BE2C (cell line): ENCODE data around the gene LRPAP1.

ENCODE experiments used
- DNase-seq: peaks from one replicate; pipeline ENCODE4 v3.0.0-alpha.2; 2020
- H3K27me3 ChIP-seq: fragments of 250-450 bp; sonication (Bioruptor Pico); 2 replicates; pipeline ENCODE4 v1.5.1; 2020; ENCODE audit warnings: mild to moderate bottlenecking
- H3K36me3 ChIP-seq: fragments of 250-450 bp; sonication (Bioruptor Pico); 2 replicates; pipeline ENCODE4 v1.5.1; 2020; ENCODE audit warnings: mild to moderate bottlenecking
- H3K4me1 ChIP-seq: fragments of 250-450 bp; sonication (Bioruptor Pico); 2 replicates; pipeline ENCODE4 v1.5.1; 2020
- H3K4me3 ChIP-seq: 2 replicates; pipeline ENCODE4 v1.5.1; 2011; ENCODE audit warnings: low read depth, low read length
- H3K9me3 ChIP-seq: fragments of 250-450 bp; sonication (Bioruptor Pico); 2 replicates; pipeline ENCODE4 v1.5.1; 2020
- CTCF ChIP-seq: IDR thresholded peaks from 2 replicates; pipeline ENCODE4 v1.5.1; 2012; ENCODE audit warnings: mild to moderate bottlenecking, low read depth, low read length

LRPAP1 gene

GRCh38 chr4:3526456-3526855 is 5.8 kb downstream of the LRPAP1 start:
- Histone ChIP-seq H3K4me3 (no peak overlapping the region), H3K9me3 (no peaks in the 10 kb centered on the region), H3K27me3 (no peaks in the 10 kb centered on the region), H3K36me3 (peaks cover 42% of the 10 kb centered on the region), H3K4me1 (peaks cover 2% of the 10 kb centered on the region; the same call in 1 of the 2 replicates)
- no peak for TF ChIP-seq CTCF
- DNase-seq, result no peak

GRCh38 chr4:3525532-3526430 is 6.4 kb downstream of the LRPAP1 start:
- H3K27me3 ChIP-seq, result no peaks in the 10 kb centered on the region
- no peak for TF ChIP-seq CTCF
- H3K4me3 ChIP-seq, result no peak overlapping the region
- H3K36me3 ChIP-seq, result peaks cover 49% of the 10 kb centered on the region
- H3K4me1 ChIP-seq, result peaks cover 2% of the 10 kb centered on the region; the same call in 1 of the 2 replicates
- DNase-seq, result no peak
- H3K9me3 ChIP-seq, result no peaks in the 10 kb centered on the region

- Histone ChIP-seq H3K36me3 (peaks cover 58% of the 10 kb centered on the region), H3K9me3 (no peaks in the 10 kb centered on the region), H3K4me1 (peaks cover 2% of the 10 kb centered on the region; the same call in 1 of the 2 replicates), H3K27me3 (no peaks in the 10 kb centered on the region), H3K4me3 (no peak overlapping the region)
- no peak for DNase-seq
- no peak for TF ChIP-seq CTCF
Observed at GRCh38 chr4:3524920-3525319, 7.3 kb downstream of the LRPAP1 start.

- Histone ChIP-seq H3K36me3 (peaks cover 63% of the 10 kb centered on the region), H3K27me3 (no peaks in the 10 kb centered on the region), H3K4me3 (no peak overlapping the region), H3K4me1 (peaks cover 2% of the 10 kb centered on the region; the same call in 1 of the 2 replicates), H3K9me3 (no peaks in the 10 kb centered on the region)
- DNase-seq, result no peak
- no peak for TF ChIP-seq CTCF
Observed at GRCh38 chr4:3524349-3524748, 7.9 kb downstream of the LRPAP1 start.

GRCh38 chr4:3523628-3524221 is 8.5 kb downstream of the LRPAP1 start:
- no peak for DNase-seq
- H3K4me1 ChIP-seq, result peaks cover 2% of the 10 kb centered on the region; the same call in 1 of the 2 replicates
- no peak for TF ChIP-seq CTCF
- no peak overlapping the region for H3K4me3 ChIP-seq
- H3K36me3 ChIP-seq, result peaks cover 62% of the 10 kb centered on the region
- no peaks in the 10 kb centered on the region for H3K9me3 ChIP-seq
- H3K27me3 ChIP-seq, result no peaks in the 10 kb centered on the region
